ENCODE results near the gene TUBB4B. TPM values are rescaled to one million over a fixed set of nuclear protein-coding genes. Genes with fewer than 3 reads are reported as not detected.

The TUBB4B gene
- total RNA-seq, 1 donor from 2014 or later, result 192 TPM

- no peaks in the 10 kb centered on the region for H3K9me3 Mint-ChIP-seq (ENCODE audit: unreplicated experiment)
- no peak overlapping the region for H3K4me3 Mint-ChIP-seq (ENCODE audit: unreplicated experiment)
- TF ChIP-seq CTCF (IDR thresholded peaks at IDR 0.05; ENCODE audit: partially characterized antibody, unreplicated experiment), result no peak
- H3K4me1 Mint-ChIP-seq (ENCODE audit: low read depth, unreplicated experiment), result peaks cover 1% of the 10 kb centered on the region
- H3K27me3 Mint-ChIP-seq (ENCODE audit: unreplicated experiment), result no peaks in the 10 kb centered on the region
- H3K27ac Mint-ChIP-seq (ENCODE audit: unreplicated experiment), result no peak overlapping the region
- no peaks in the 10 kb centered on the region for H3K36me3 Mint-ChIP-seq (ENCODE audit: unreplicated experiment)
- DNase-seq, result no peak
Observed at GRCh38 chr9:137232510-137232909, 8.6 kb upstream of the TUBB4B start.

DNA sequence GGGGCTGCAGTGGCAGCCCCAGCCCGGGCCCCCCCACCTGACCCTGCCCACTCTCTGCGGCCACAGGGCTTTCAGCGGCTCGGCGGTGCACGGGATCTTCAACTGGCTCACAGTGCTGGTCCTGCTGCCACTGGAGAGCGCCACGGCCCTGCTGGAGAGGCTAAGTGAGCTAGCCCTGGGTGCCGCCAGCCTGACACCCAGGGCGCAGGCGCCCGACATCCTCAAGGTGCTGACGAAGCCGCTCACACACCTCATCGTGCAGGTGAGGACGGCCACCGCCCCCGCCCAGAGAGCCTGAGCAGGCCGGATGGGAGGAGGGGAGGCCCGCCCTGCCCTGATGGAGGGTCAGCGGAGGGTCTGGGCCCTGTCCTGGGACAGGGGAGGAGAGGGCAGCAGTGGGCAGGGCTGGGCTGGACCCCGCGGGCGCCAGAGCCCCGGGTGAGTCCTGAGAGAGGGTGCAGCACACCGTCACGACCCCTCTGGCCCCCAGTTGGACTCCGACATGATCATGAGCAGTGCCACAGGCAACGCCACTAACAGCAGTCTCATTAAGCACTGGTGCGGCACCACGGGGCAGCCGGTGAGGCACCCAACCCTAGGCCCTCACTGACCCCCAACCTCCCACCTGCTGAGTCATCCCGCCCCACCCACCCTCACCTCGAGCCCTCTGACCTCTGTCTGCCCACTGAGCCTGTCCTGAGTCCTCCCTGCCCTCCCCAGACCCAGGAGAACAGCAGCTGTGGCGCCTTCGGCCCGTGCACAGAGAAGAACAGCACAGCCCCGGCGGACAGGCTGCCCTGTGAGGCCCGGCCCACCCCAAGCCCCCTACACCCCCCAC is 7.7 kb upstream of the TUBB4B start:
- H3K4me3 Mint-ChIP-seq (ENCODE audit: unreplicated experiment), result no peak overlapping the region
- no peaks in the 10 kb centered on the region for H3K36me3 Mint-ChIP-seq (ENCODE audit: unreplicated experiment)
- H3K4me1 Mint-ChIP-seq (ENCODE audit: low read depth, unreplicated experiment), result peaks cover 2% of the 10 kb centered on the region
- no peak overlapping the region for H3K27ac Mint-ChIP-seq (ENCODE audit: unreplicated experiment)
- peaks cover 1% of the 10 kb centered on the region for H3K9me3 Mint-ChIP-seq (ENCODE audit: unreplicated experiment)
- no peak for DNase-seq
- no peaks in the 10 kb centered on the region for H3K27me3 Mint-ChIP-seq (ENCODE audit: unreplicated experiment)
- no peak for TF ChIP-seq CTCF (IDR thresholded peaks at IDR 0.05; ENCODE audit: partially characterized antibody, unreplicated experiment)

DNA sequence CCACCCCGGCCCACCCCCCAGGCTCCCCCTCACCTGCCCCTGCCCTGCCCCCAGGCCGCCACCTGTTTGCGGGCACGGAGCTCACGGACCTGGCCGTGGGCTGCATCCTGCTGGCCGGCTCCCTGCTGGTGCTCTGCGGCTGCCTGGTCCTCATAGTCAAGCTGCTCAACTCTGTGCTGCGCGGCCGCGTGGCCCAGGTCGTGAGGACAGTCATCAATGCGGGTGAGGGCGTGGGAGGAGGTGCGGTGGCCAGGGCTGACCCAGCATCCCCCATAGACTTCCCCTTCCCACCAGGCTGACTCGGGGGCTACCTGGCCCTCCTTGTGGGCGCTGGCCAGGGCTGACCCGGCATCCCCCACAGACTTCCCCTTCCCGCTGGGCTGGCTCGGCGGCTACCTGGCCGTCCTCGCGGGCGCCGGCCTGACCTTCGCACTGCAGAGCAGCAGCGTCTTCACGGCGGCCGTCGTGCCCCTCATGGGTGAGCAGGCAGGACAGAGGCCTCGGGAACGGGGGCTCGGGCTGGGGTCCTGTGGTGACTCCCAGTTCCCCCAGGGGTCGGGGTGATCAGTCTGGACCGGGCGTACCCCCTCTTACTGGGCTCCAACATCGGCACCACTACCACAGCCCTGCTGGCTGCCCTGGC is 6.9 kb upstream of the TUBB4B start:
- Mint-ChIP-seq H3K9me3 (ENCODE audit: unreplicated experiment) (peaks cover 4% of the 10 kb centered on the region), H3K36me3 (ENCODE audit: unreplicated experiment) (no peaks in the 10 kb centered on the region), H3K27ac (ENCODE audit: unreplicated experiment) (no peak overlapping the region), H3K27me3 (ENCODE audit: unreplicated experiment) (no peaks in the 10 kb centered on the region), H3K4me3 (ENCODE audit: unreplicated experiment) (no peak overlapping the region), H3K4me1 (ENCODE audit: low read depth, unreplicated experiment) (peaks cover 8% of the 10 kb centered on the region)
- TF ChIP-seq CTCF (IDR thresholded peaks at IDR 0.05; ENCODE audit: partially characterized antibody, unreplicated experiment), result no peak
- no peak for DNase-seq

DNA sequence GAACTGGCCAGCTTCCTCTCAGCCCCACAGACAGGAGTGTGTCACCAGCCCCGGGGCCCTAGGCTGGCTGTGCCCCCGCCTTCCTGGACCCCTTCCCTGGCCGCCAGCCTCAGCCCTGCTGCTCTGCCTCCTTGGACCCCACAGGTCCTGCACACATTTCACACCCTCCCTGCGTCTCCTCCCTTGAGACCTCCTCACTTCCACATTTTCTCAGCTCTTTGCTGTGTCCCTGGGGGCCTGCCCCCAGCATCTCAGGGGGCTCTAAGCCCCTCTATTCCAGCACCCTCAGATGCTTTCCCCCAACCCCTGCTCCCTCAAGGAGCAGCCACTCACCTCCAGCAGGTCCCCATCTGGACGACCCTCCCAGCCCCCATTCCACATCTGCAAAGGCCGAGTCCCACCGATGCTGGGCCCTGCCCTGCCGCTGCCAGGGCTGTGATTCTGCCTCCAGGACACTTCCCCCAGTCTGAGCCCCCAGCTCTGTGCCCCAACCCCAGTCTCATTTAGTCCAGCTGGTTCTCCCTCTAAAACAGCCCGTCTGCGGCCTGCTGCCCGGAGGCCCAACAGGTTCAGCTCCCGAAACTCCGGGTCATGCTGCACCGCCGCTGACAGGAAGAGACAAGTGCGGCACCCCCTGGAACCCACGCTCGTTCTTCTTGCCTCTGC is 6.2 kb upstream of the TUBB4B start:
- Mint-ChIP-seq H3K27me3 (ENCODE audit: unreplicated experiment) (peaks cover 3% of the 10 kb centered on the region), H3K27ac (ENCODE audit: unreplicated experiment) (no peak overlapping the region), H3K4me1 (ENCODE audit: low read depth, unreplicated experiment) (peaks cover 9% of the 10 kb centered on the region), H3K9me3 (ENCODE audit: unreplicated experiment) (peaks cover 5% of the 10 kb centered on the region), H3K4me3 (ENCODE audit: unreplicated experiment) (no peak overlapping the region), H3K36me3 (ENCODE audit: unreplicated experiment) (no peaks in the 10 kb centered on the region)
- TF ChIP-seq CTCF (IDR thresholded peaks at IDR 0.05; ENCODE audit: partially characterized antibody, unreplicated experiment), result no peak
- DNase-seq, result no peak

All from glutamatergic neuron (in vitro differentiated cells).